ENCODE measurements around the gene CTAGE9. TPM values are rescaled to one million over a fixed set of nuclear protein-coding genes. Genes with fewer than 3 reads are reported as not detected.

Gene CTAGE9
- total RNA-seq, 1 experiment from 2014 or later = not detected

- H3K36me3 Mint-ChIP-seq (ENCODE audit: insufficient read depth in 1 of 3, low read depth in 3 of 3) = peaks cover 0 to 2% (median 0%) of the 10 kb centered on the region in 3 experiments; a peak in 3 of 7 replicates
- Histone ChIP-seq H3K4ac (ENCODE audit: low read depth, low read length) (no peak overlapping the region), H4K8ac (replicated peaks; ENCODE audit: insufficient read length, low read depth, low read length) (no peak overlapping the region), H2BK120ac (ENCODE audit: low read depth, low read length, poor library complexity, severe bottlenecking) (no peak overlapping the region), H3K79me1 (ENCODE audit: insufficient read depth, low read depth, low read length, poor library complexity, severe bottlenecking) (no peaks in the 10 kb centered on the region), H3K23me2 (ENCODE audit: insufficient read length, low read depth, low read length, poor library complexity, severe bottlenecking) (no peaks in the 10 kb centered on the region), H2AFZ (ENCODE audit: low read length) (no peak overlapping the region), H4K91ac (ENCODE audit: insufficient read length, low read depth, low read length) (no peak overlapping the region), H2BK20ac (ENCODE audit: low read depth, low read length, poor library complexity, severe bottlenecking) (no peak overlapping the region), H2AK5ac (ENCODE audit: insufficient read length, low read length) (no peak overlapping the region), H3T11ph (ENCODE audit: low read length) (no peak overlapping the region), H3K14ac (ENCODE audit: insufficient read depth, low read length) (no peak overlapping the region), H2BK5ac (ENCODE audit: insufficient read length, low read length) (no peak overlapping the region), H3K56ac (ENCODE audit: insufficient read length, low read depth, low read length) (no peak overlapping the region), H3K4me2 (ENCODE audit: insufficient read depth, insufficient read length, low read length) (no peak overlapping the region), H2BK12ac (ENCODE audit: insufficient read length, low read depth, low read length) (no peak overlapping the region), H3K9ac (ENCODE audit: extremely low read depth, insufficient read length, low read length) (no peak overlapping the region), H3K79me2 (ENCODE audit: insufficient read depth, low read length) (no peaks in the 10 kb centered on the region), H3K27ac (ENCODE audit: insufficient read length, low read depth, low read length) (no peak overlapping the region), H4K20me1 (ENCODE audit: control insufficient read depth, insufficient read depth, insufficient read length) (no peaks in the 10 kb centered on the region), H3K23ac (ENCODE audit: insufficient read length, low read depth, low read length) (no peak overlapping the region), H2BK15ac (ENCODE audit: low read depth, low read length) (no peak overlapping the region), H3K27me3 (ENCODE audit: insufficient read depth, low read length) (no peaks in the 10 kb centered on the region; the same call in 1 of the 2 replicates), H3K4me1 (ENCODE audit: insufficient read depth, low read length) (no peaks in the 10 kb centered on the region), H3K18ac (ENCODE audit: insufficient read length, low read depth, low read length) (no peak overlapping the region), H4K5ac (ENCODE audit: insufficient read length, low read depth, low read length) (no peak overlapping the region), H3K9me3 (ENCODE audit: control insufficient read depth, low read depth, low read length) (no peaks in the 10 kb centered on the region)
- TF ChIP-seq CTCF (conservative IDR thresholded peaks at IDR 0.05) = no peak
- DNase-seq = no peak
- peaks cover 7 to 8% of the 10 kb centered on the region in 2 experiments; a peak in 3 of 5 replicates for H3K9me3 Mint-ChIP-seq
- H3K4me3 Mint-ChIP-seq = no peak overlapping the region
- H3K27me3 Mint-ChIP-seq (ENCODE audit: low read depth) = no peaks in the 10 kb centered on the region
- no peak overlapping the region for H3K27ac Mint-ChIP-seq
- H3K4me1 Mint-ChIP-seq = peaks cover 0 to 5% of the 10 kb centered on the region in 2 experiments; a peak in 2 of 4 replicates
- no CpG with 5 or more reads among the region's 5 CpGs for WGBS (ENCODE audit: extremely low coverage, insufficient read length, low lambda C conversion rate)
Observed at GRCh38 chr6:131730264-131730663, 19.4 kb upstream of the CTAGE9 start.
